Ovary (tissue), 9 donors: ENCODE data around the gene RRP1B. TPM values are rescaled to one million over a fixed set of nuclear protein-coding genes. Genes with fewer than 3 reads are reported as not detected.
"Not testable (repeated sequence)": the region's sequence is repeated elsewhere in the genome, so short reads cannot be mapped to it uniquely, and the experiment has no call there.

Experiments used
- DNase-seq, 5 donors: peaks; one replicate each; pipeline ENCODE4 v3.0.0-alpha.2; 2019 to 2020
- H3K27ac ChIP-seq, 2 donors: fragments of 200-600 bp; one replicate each; pipeline versions ENCODE4 v1.5.1 to v1.8.0; 2019 to 2022
- H3K27me3 ChIP-seq: fragments of 200-600 bp; one replicate; pipeline ENCODE4 v1.8.0; 2022
- H3K36me3 ChIP-seq: fragments of 200-600 bp; sonication (generic); one replicate; pipeline ENCODE4 v1.5.1; 2019
- H3K4me1 ChIP-seq: one replicate; pipeline ENCODE4 v1.8.1; 2013; ENCODE audit warnings: mild to moderate bottlenecking, moderate library complexity; ENCODE audit not compliant: insufficient read depth
- H3K4me3 ChIP-seq: fragments of 200-600 bp; sonication (generic); one replicate; pipeline ENCODE4 v1.5.1; 2017
- H3K9me3 ChIP-seq, 2 donors: fragments of 200-600 bp in 1 of 2; sonication (generic) in 1 of 2; one replicate each; pipeline versions ENCODE4 v1.5.1 to v1.8.1; 2013 to 2019; ENCODE audit warnings: mild to moderate bottlenecking in 1 of 2, moderate library complexity in 1 of 2
- EP300 ChIP-seq: sonication (generic); formaldehyde crosslinking; IDR thresholded peaks from one replicate; pipeline ENCODE4 v1.6.1; 2017; ENCODE audit warnings: antibody characterized with exemption
- POLR2A ChIP-seq: fragments of 450-650 bp; IDR thresholded peaks from one replicate; pipeline ENCODE4 v1.6.1; 2017; ENCODE audit warnings: antibody characterized with exemption, mild to moderate bottlenecking, moderate library complexity
- WGBS, 3 donors: extraction: QIAGEN DNeasy Blood & Tissue Kit in 1 of 3; methylation state at CpG; one replicate each; pipeline versions ENCODE4 v1.1.5 to v1.1.7; 2013 to 2017; 5-methylcytosine and 5-hydroxymethylcytosine counted together
- intact Hi-C, 4 donors: fragments of 100-400 bp; cut with DNase I; formaldehyde crosslinking; loops; one replicate each; pipeline versions ENCODE4 v1.11.0 to v1.15.1; 2022 to 2023
- polyA plus RNA-seq, 2 donors: library from polyadenylated mRNA; stranded (reverse); fragments of 200-250 nt in 1 of 2; fragments of 350-450 nt in 1 of 2; fragmentation: Illumina TruSeq in 1 of 2; extraction: RNeasy Lipid Tissue Mini Kit (QIAGEN cat#74804) in 1 of 2; gene quantifications; one replicate each; pipeline ENCODE4 v1.2.3, GENCODE V29; 2013 to 2014
- total RNA-seq, 7 donors: library from RNA; depleted of rRNA in 2 of 7; stranded (reverse); fragments of >200 nt in 2 of 7; fragmentation: NEBNext Ultra II Directional in 3 of 7; extraction: Animal tissue kit (Norgen Biotek cat#: 25700) in 3 of 7; gene quantifications; one replicate each; pipeline versions ENCODE4 v1.1.0 to v1.2.4, GENCODE V29; 2016 to 2023
- TF ChIP-seq, protein P1 (sequence below), 3 donors: fragments of 450-650 bp in 2 of 3; fragments of 200-600 bp in 1 of 3; IDR thresholded peaks; one replicate each; pipeline versions ENCODE4 v1.5.1 to v1.8.0; 2016 to 2022; ENCODE audit warnings: antibody characterized with exemption in 3 of 3, mild to moderate bottlenecking in 1 of 3
- donor health status: DM: no; HTN: no; CAD: no; lungs with moderate emphysema.
- donor health status: DM: no; HTN: no; CAD: no.
- donor health status: Bipolar disorder and iron deficiency.
- donor health status: DM: yes; HTN: yes; CAD: no.
- donor health status: DM: no; HTN: no; CAD: no.
- donor health status: DM: yes; HTN: yes; CAD: no.

The RRP1B gene
- total and polyA plus RNA-seq, 9 donors: 11.3 to 31.8 (median 28.4) TPM

DNA sequence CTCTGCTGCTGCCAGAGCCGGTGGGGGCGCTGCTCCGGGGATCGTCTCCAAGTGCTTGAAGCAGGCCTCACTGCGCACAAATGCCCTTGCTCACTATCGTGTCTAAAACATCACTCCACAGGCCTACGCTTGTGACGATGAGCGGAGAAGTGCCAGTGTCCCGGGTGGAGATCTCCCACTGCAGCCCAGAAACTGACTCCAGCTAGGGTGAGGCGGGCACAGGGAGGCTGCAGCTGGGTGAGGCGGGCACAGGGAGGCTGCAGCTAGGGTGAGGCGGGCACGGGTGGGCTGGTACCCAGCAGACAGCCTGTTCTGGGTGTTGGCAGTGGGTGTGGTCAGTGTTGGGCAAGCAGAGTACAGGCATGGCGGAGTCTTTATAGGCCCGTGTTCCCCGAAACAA lies 36.9 kb downstream of the RRP1B start:
- Histone ChIP-seq H3K4me3 (no peak overlapping the region), H3K36me3 (no peaks in the 10 kb centered on the region), H3K27me3 (no peaks in the 10 kb centered on the region), H3K9me3 (no peaks in the 10 kb centered on the region), H3K4me1 (no peaks in the 10 kb centered on the region), H3K27ac (no peak overlapping the region)
- TF ChIP-seq EP300 (no peak), POLR2A (no peak)
- TF ChIP-seq, protein P1, sequence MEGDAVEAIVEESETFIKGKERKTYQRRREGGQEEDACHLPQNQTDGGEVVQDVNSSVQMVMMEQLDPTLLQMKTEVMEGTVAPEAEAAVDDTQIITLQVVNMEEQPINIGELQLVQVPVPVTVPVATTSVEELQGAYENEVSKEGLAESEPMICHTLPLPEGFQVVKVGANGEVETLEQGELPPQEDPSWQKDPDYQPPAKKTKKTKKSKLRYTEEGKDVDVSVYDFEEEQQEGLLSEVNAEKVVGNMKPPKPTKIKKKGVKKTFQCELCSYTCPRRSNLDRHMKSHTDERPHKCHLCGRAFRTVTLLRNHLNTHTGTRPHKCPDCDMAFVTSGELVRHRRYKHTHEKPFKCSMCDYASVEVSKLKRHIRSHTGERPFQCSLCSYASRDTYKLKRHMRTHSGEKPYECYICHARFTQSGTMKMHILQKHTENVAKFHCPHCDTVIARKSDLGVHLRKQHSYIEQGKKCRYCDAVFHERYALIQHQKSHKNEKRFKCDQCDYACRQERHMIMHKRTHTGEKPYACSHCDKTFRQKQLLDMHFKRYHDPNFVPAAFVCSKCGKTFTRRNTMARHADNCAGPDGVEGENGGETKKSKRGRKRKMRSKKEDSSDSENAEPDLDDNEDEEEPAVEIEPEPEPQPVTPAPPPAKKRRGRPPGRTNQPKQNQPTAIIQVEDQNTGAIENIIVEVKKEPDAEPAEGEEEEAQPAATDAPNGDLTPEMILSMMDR (IDR thresholded peaks at IDR 0.05): no peak
- no peak for DNase-seq
- intact Hi-C loops: no loop called here
- WGBS, 3 donors: 96 to 97% (median 96%) methylated on average over 17 of the region's 17 CpGs

DNA sequence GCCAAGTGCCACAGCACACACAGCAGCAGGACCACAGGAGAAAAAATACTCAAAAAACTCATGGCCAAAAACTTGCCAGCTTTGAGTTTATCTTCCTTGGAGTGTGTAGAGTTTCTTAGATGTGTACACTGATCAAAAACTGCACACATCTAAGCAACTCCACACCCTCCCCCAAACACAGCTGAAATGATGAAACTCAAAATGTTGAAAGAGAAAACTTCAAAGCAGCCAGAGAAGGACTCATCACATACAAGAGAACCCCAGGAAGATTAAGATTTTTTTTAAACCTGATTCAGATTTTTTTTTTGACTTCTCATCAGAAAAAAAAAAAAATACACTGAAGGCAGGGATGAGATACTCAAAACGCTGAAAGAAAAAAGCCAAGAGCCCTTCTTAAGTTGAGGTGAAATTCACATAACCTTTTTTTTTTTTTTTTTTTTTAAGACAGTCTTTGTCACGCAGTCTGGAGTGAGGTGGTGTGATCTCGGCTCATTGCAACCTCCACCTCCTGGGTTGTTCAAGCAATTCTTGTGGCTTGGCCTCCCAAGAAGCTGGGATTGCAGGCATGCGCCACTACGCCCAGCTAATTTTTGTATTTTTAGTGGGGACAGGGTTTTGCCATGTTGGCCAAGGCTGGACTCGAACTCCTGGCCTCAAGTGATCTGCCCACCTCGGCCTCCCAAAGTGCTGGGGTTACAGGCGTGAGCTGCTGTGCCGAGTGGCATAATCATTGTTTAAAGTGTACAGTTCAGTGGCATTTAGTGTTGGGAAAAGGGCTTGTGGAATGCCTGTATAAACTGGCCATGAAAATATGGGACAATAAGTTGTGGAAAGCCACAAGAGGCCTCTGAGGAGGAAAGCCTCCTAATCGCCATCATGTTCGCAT lies 38.6 kb downstream of the RRP1B start:
- intact Hi-C loops: no loop called here
- Histone ChIP-seq H3K4me1 (peaks cover 6% of the 10 kb centered on the region), H3K9me3 (no peaks in the 10 kb centered on the region), H3K36me3 (no peaks in the 10 kb centered on the region), H3K27me3 (no peaks in the 10 kb centered on the region), H3K27ac (no peak overlapping the region), H3K4me3 (no peak overlapping the region)
- TF ChIP-seq, protein P1 (IDR thresholded peaks at IDR 0.05): no peak
- no peak for TF ChIP-seq EP300
- no peak for DNase-seq
- 86 to 91% (median 88%) methylated on average over 11 of the region's 11 CpGs for WGBS, 3 donors

DNA sequence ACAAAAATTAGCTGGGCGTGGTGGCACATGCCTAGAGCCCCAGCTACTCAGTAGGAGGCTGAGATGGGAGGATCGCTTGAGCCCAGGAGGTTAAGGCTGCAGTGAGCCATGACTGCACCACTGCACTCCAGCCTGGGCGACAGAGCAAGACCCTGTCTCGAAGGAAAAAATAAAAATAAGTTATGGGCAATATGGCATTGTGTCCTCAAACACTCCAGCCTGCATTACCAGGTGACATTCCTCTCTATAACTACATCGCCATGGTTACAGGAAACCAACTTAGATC lies 40.1 kb downstream of the RRP1B start:
- H3K27me3 ChIP-seq, intact Hi-C loops, H3K27ac ChIP-seq, H3K36me3 ChIP-seq, H3K4me3 ChIP-seq, H3K9me3 ChIP-seq, H3K4me1 ChIP-seq, DNase-seq: not testable (repeated sequence)
- 68 to 74% (median 74%) methylated on average over 5 of the region's 5 CpGs for WGBS, 3 donors

DNA sequence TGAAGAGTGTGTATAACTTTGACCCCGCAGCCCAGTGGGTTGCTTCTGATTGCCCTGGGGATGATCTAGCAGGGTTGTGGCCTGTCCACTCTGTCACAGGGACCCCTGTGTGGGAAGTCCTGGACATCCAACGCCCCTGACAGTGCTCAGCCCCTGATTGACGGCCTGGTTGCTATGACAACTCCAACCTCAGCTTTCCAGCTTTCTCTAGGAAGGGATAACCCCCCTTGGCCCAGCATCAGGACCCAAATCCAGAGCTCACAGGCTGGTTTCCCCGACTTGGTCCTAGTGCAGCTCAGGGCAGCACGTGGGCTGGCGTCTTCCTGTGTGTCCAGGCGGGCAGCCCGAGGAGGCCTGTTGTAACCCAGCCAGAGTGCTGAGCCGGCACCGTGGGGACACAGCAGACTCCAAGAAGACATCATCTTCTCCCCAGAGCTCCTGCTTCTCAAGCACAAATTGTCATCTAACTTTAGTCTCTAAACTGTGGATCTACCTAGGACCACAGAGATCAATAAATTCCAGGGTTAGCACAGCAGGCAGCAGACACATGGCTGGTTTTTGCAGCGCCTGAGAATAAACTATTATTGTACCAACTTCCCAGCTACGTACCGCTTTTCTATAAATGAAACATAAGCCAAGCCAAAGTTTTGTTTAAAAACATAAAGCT lies 40.7 kb downstream of the RRP1B start:
- intact Hi-C loops: loop anchor here in 1 of 4 donors (5.0 kb wide), 1 partner anchor 368 kb away; no protein-coding TSS in a partner anchor
- H3K27ac ChIP-seq: no peak overlapping the region
- TF ChIP-seq POLR2A (no peak), EP300 (no peak)
- TF ChIP-seq, protein P1 (IDR thresholded peaks at IDR 0.05): no peak
- no peak for DNase-seq
- peaks cover 9% of the 10 kb centered on the region for H3K4me1 ChIP-seq
- no peaks in the 10 kb centered on the region for H3K27me3 ChIP-seq
- WGBS, 3 donors: 69 to 75% (median 73%) methylated on average over 13 of the region's 13 CpGs
- H3K9me3 ChIP-seq: no peaks in the 10 kb centered on the region
- H3K4me3 ChIP-seq: no peak overlapping the region
- no peaks in the 10 kb centered on the region for H3K36me3 ChIP-seq
